Skeletal muscle satellite cell (primary cell): ENCODE measurements around the gene RPLP2.

Experiments used
- H3K27me3 ChIP-seq: 2 replicates; pipeline ENCODE4 v1.7.0; 2013; ENCODE audit warnings: low read length; ENCODE audit not compliant: control insufficient read depth, insufficient read depth
- H3K36me3 ChIP-seq: 2 replicates; pipeline ENCODE4 v1.7.0; 2013; ENCODE audit warnings: mild to moderate bottlenecking, control low read depth, low read length; ENCODE audit not compliant: insufficient read depth
- H3K4me1 ChIP-seq: 2 replicates; pipeline ENCODE4 v1.7.0; 2013; ENCODE audit warnings: low read length; ENCODE audit not compliant: control insufficient read depth, insufficient read depth
- H3K4me2 ChIP-seq: 2 replicates; pipeline ENCODE4 v1.7.0; 2013; ENCODE audit warnings: mild to moderate bottlenecking, low read length
- H3K4me3 ChIP-seq: 2 replicates; pipeline ENCODE4 v1.7.0; 2013; ENCODE audit warnings: low read length
- H3K9ac ChIP-seq: 2 replicates; pipeline ENCODE4 v1.7.0; 2013; ENCODE audit warnings: mild to moderate bottlenecking, low read depth, low read length, moderate library complexity
- H3K9me3 ChIP-seq: replicated peaks from 2 replicates; pipeline ENCODE4 v1.7.0; 2013; ENCODE audit warnings: mild to moderate bottlenecking, control low read depth, low read length

The RPLP2 gene

GRCh38 chr11:766936-767210, 42.9 kb upstream of the RPLP2 start:
- H3K9me3 ChIP-seq, result no peaks in the 10 kb centered on the region
- peaks cover 18% of the 10 kb centered on the region for H3K4me1 ChIP-seq
- peaks cover 72% of the 10 kb centered on the region for H3K36me3 ChIP-seq

DNA sequence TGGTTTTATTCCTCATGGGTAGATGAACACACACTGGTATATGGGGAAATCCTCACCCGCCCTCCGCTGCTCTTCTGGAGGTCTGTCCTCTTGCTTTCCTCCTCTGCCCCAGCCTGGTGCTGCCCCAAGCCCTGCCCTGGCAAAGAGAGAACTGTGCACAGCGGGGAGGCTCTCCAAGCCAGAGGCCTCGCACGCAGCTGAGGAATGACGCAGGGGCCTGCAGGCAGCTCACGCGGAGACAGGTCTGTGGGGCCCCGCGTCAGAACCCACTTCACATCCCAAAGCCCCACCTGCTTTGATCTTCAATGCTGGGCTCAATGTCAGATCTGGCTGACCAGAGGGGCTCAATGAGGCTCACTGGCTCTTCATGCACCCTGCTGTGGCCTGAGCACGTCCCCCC, 42.5 kb upstream of the RPLP2 start:
- H3K36me3 ChIP-seq, result peaks cover 73% of the 10 kb centered on the region
- no peaks in the 10 kb centered on the region for H3K9me3 ChIP-seq
- peaks cover 16% of the 10 kb centered on the region for H3K4me1 ChIP-seq
- no peak overlapping the region for H3K4me2 ChIP-seq
- no peak overlapping the region for H3K4me3 ChIP-seq
- no peak overlapping the region for H3K9ac ChIP-seq
- no peaks in the 10 kb centered on the region for H3K27me3 ChIP-seq

More at GRCh38 chr11:766936-767210, 42.9 kb upstream of the RPLP2 start:
- Histone ChIP-seq H3K27me3 (no peaks in the 10 kb centered on the region), H3K4me3 (no peak overlapping the region), H3K4me2 (no peak overlapping the region), H3K9ac (no peak overlapping the region)

GRCh38 chr11:769887-770641, 39.7 kb upstream of the RPLP2 start:
- Histone ChIP-seq H3K9ac (no peak overlapping the region), H3K36me3 (peaks cover 69% of the 10 kb centered on the region), H3K4me3 (no peak overlapping the region), H3K9me3 (no peaks in the 10 kb centered on the region), H3K4me1 (peaks cover 25% of the 10 kb centered on the region), H3K4me2 (no peak overlapping the region), H3K27me3 (no peaks in the 10 kb centered on the region)

GRCh38 chr11:770642-771616, 38.8 kb upstream of the RPLP2 start:
- Histone ChIP-seq H3K9ac (no peak overlapping the region), H3K4me1 (peaks cover 33% of the 10 kb centered on the region), H3K4me3 (no peak overlapping the region), H3K9me3 (no peaks in the 10 kb centered on the region), H3K27me3 (no peaks in the 10 kb centered on the region), H3K36me3 (peaks cover 60% of the 10 kb centered on the region), H3K4me2 (no peak overlapping the region)

DNA sequence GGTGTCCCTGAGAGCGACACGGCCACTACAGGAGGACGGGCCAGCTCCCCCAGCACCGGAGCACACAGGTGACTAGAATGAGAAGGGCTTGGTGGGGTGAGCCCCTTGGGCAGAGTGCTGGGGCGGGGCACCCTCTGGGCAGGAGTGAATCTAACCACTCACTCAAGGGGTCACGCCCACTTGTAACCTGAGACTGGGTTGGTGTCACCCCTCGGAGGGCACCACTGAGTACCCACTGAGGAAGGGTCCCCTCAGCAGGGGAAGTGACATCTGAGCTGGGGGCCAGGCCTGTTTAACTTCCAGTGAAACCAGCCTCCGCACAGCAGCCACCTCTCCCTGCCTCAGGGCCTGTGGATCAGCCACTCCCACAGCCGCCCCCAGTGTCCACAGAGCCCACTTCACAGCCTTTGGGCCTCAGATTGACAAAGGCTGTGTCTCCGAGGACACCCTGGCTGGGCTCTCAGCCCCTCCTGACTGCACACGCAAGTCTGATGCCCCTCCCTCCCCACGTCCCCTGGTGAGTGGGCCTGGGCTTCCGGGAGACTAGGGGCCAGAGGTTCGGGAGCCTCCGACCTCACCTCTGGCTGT, 38.1 kb upstream of the RPLP2 start:
- Histone ChIP-seq H3K9me3 (no peaks in the 10 kb centered on the region), H3K4me1 (peaks cover 36% of the 10 kb centered on the region), H3K9ac (no peak overlapping the region), H3K4me2 (no peak overlapping the region), H3K36me3 (peaks cover 52% of the 10 kb centered on the region), H3K27me3 (no peaks in the 10 kb centered on the region), H3K4me3 (no peak overlapping the region)

- peaks cover 35% of the 10 kb centered on the region for H3K4me1 ChIP-seq
These were observed 37.1 kb upstream of the RPLP2 start for GRCh38 chr11:772429-773390.

DNA sequence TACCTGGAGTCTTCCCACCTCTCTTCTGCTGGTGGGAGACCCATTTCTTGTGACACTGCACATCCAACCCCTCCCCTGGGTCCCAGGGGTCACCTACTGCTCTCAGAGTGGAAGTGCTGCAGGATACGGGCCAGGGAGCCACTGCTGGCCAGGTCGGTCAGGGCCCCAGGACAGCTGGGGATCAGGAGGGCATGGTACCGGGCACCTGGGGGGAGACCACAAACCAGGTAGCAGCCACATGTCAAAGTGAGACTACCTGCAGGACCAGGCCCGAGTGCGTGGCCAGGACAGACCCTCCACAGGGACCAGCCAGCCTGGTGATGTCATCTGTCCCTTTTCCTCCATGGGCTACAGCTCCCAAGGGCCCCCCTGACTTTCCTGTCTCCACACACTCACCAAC, 36.3 kb upstream of the RPLP2 start:
- Histone ChIP-seq H3K4me1 (peaks cover 39% of the 10 kb centered on the region), H3K4me3 (no peak overlapping the region), H3K9me3 (no peaks in the 10 kb centered on the region), H3K4me2 (peak overlapping the region; percentile 37), H3K27me3 (no peaks in the 10 kb centered on the region), H3K36me3 (peaks cover 44% of the 10 kb centered on the region), H3K9ac (no peak overlapping the region)

More at GRCh38 chr11:772429-773390, 37.1 kb upstream of the RPLP2 start:
- H3K9me3 ChIP-seq, result no peaks in the 10 kb centered on the region
- H3K36me3 ChIP-seq, result peaks cover 44% of the 10 kb centered on the region
- H3K27me3 ChIP-seq, result no peaks in the 10 kb centered on the region
- H3K4me3 ChIP-seq, result no peak overlapping the region
- peak overlapping the region; percentile 26 for H3K9ac ChIP-seq
- H3K4me2 ChIP-seq, result peak overlapping the region; percentile 37

- no peaks in the 10 kb centered on the region for H3K27me3 ChIP-seq
- no peak overlapping the region for H3K4me2 ChIP-seq
- no peak overlapping the region for H3K9ac ChIP-seq
- H3K36me3 ChIP-seq, result peaks cover 44% of the 10 kb centered on the region
- peaks cover 42% of the 10 kb centered on the region for H3K4me1 ChIP-seq
- no peaks in the 10 kb centered on the region for H3K9me3 ChIP-seq
- H3K4me3 ChIP-seq, result no peak overlapping the region
These were observed 35.9 kb upstream of the RPLP2 start for GRCh38 chr11:773830-774229.

DNA sequence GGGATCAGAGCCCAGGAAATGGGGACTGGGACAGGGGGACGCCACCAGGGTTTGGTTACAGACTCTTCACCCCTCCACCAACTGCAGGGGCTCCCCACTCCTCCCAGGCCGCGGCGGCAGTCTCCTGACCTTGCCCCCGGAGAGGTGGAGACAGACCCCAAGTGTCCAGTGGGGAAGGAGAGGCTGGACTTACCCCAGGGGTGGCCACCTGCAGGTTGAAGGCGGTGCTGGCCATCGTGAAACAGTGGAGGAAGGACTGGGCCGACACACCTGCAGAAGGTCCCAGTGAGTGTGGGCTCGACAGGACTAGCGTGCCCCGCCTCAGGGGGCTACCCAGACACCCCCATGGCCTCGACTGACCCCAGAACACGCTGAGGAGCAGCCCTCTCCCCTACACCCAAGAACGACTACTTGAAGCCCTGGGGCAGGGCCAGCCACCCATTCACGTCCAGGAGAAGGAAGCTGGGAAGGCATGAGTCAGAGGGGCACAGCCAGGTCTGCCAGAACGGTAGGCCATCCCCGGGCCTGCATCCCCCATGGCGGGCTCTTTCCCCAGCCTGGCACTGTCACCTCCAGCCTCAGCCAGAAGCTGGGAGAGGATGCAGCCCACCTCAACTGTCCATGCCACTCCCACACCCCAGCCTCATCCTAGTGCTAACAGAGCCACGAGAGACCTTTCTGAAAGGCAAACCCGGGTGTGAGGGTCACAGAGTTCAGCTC, 34.7 kb upstream of the RPLP2 start:
- Histone ChIP-seq H3K4me3 (peak overlapping the region; percentile 62), H3K9ac (no peak overlapping the region), H3K27me3 (no peaks in the 10 kb centered on the region), H3K9me3 (no peaks in the 10 kb centered on the region), H3K36me3 (peaks cover 45% of the 10 kb centered on the region), H3K4me2 (peak overlapping the region; percentile 97), H3K4me1 (peaks cover 42% of the 10 kb centered on the region)

- H3K4me1 ChIP-seq, result peaks cover 42% of the 10 kb centered on the region
- peak overlapping the region; percentile 94 for H3K4me3 ChIP-seq
These were observed 33.6 kb upstream of the RPLP2 start for GRCh38 chr11:776263-776560.

More at GRCh38 chr11:776263-776560, 33.6 kb upstream of the RPLP2 start:
- H3K4me2 ChIP-seq, result peak overlapping the region; percentile 97
- H3K36me3 ChIP-seq, result peaks cover 36% of the 10 kb centered on the region
- H3K27me3 ChIP-seq, result no peaks in the 10 kb centered on the region
- no peaks in the 10 kb centered on the region for H3K9me3 ChIP-seq
- H3K9ac ChIP-seq, result peak overlapping the region; percentile 97
